Fibroblast of peridontal ligament (primary cell): ENCODE results near the gene CDKN1A.
"Not testable (repeated sequence)": the region's sequence is repeated elsewhere in the genome, so short reads cannot be mapped to it uniquely, and the experiment has no call there.

Experiments
- DNase-seq: peaks from one replicate; pipeline ENCODE4 v3.0.0-alpha.2; 2010; ENCODE audit errors: extremely low read depth

The CDKN1A gene

GRCh38 chr6:36695414-36695813, 16.9 kb downstream of the CDKN1A start:
- DNase-seq = no peak

DNA sequence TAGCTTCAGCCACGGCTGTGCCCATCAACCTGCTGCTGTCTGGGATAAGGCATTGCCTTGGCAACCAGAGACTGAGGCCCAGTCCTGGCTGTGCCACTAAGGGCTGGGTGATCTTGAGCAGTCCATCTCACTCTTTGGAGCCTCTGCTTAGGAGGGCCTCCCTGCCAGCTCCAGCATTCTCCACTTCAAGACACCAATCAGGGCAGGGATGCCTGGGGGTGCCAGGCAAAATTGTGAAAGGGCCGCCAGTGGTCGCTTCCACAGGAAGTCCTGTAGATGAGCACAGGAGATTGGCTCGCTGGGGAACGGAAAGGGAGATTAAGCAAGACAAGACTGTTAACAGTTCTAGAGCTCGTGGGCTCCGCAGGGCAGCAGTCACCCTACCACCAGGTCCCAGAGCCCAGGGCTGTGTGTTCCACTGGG, 19.0 kb downstream of the CDKN1A start, which contains the start of gene RAB44:
RAB44 (plus strand) TSS at position 346 of the 423 bp plus-strand sequence. CDS start 6,410 bp downstream, outside the sequence.
- DNase-seq = no peak

DNA sequence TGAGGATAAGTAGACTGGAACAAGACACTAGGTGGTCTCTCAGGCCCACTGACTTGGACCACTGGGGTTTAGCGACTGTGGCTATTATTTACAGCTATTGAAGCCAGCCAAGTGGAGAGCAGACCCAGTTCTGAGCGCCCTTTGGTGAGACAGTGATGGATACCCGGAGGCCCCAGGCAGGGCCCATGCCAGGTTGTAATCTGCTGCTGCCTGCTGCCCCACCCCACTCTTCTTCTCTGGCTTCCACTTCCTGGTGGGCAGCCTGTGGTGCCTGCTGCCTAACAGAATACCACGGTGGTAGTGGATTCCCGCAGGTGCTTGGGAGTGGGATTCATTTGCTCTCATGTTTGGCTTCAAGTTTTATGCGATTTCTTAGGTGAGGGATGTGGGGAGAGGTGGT, 19.7 kb downstream of the CDKN1A start:
- DNase-seq = no peak

GRCh38 chr6:36698871-36699271, 20.4 kb downstream of the CDKN1A start:
- DNase-seq = no peak

GRCh38 chr6:36699348-36699747, 20.8 kb downstream of the CDKN1A start:
- no peak for DNase-seq

GRCh38 chr6:36700071-36700812, 21.7 kb downstream of the CDKN1A start:
- no peak for DNase-seq

- no peak for DNase-seq
Observed at GRCh38 chr6:36700831-36701230, 22.3 kb downstream of the CDKN1A start.

GRCh38 chr6:36701401-36701991, 23.0 kb downstream of the CDKN1A start:
- no peak for DNase-seq

DNA sequence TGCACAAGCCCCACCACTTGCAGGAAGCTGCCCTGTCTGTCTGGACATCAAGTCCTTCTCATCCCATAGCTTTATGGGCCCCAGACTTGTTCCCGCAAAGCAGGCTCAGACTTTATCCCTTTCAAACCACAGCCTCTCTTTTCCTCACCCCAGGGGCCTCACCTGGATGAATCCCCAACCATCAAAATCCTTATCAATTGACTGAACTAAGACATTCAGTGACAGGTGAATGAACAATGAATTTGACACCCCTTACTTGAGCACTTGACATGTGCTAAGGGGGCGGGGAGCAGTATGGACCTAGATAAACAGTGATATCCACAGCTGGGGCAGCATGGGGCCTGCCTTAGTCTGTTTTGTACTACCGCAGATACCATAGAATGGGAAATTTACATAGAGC, 24.1 kb downstream of the CDKN1A start:
- no peak for DNase-seq

DNA sequence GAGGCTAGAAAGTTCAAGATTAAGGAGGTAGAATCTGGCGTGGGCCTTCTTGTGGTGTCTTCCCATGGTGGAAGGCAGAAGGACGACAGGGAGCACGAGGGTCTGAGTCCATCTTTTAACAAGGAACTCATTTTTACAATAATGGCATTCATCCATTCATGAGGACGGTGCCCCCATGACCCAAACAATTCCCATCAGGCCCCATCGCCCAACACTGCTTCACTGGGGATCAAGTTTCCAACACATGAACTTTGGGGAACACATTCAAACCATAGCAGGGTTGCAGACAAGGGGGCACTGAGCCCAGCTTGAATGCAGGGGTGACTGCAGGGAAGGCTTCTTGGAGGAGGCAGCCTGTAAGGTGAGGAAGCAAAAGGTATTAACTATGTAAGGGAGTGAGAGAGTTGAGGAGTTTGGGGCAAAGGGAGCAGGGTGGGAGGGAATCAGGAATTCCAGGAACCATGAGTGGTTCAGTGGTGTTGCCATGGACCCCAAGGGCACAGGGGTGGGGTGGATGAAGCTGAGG, 24.6 kb downstream of the CDKN1A start:
- no peak for DNase-seq

DNA sequence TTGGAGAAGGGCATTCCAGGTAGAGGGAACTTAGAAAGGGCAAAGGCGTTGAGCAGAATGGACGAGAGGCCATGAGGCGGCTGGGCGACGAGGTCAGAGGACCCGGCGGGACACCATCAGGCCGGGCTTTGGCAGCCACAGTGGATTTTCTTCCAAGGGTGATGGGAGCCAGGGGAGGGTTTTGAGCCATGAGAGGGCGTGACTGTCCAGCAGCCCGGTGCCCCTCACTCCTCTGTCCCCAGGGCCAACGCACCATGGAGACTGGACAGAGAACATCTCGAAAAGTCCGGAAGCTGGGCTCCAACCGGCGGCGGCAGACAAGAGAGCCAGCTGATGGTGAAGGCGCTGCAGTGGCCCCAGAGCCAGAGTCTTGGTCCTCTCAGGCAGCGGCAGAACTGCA, 25.5 kb downstream of the CDKN1A start:
- no peak for DNase-seq

- not testable (repeated sequence) for DNase-seq
Observed at GRCh38 chr6:36704961-36705577, 26.6 kb downstream of the CDKN1A start.

DNA sequence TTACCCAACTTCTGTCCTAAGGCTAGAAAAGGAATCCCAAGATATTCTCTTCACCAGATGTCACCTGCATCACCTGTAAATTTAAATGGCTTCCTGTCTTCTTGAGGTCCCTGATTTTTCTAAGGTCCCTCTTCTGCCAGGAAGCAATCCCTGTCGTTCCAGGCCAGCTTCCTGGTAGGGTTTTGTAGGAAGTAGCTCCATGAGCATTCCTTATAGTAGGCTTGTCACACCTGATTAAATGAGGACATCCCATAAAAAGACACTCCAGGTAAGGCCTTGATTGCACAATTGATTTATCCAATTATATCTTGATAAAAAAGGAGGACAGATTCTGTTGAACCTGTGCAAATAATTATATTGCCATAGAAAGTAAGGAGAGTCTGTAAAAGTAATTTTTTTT, 27.8 kb downstream of the CDKN1A start:
- DNase-seq = no peak

DNA sequence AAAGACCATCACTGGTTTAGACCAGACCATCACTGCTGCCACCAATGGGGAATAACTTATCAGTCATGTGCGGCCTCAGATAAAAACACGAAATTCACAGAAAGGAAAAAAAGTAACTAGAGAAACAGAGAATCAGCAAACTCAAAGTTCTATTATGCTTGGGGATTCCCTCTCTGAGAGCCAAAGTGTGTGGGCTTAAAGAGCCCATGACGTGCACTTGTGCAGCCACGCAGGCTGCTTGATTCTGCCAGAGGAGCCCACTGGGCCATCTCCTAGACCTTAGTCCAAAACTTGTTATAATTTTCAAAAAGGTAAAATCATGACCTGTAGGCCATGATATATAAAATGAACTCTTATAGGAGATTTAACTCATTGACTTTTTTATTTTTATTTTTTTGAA, 34.3 kb downstream of the CDKN1A start:
- DNase-seq = no peak

DNA sequence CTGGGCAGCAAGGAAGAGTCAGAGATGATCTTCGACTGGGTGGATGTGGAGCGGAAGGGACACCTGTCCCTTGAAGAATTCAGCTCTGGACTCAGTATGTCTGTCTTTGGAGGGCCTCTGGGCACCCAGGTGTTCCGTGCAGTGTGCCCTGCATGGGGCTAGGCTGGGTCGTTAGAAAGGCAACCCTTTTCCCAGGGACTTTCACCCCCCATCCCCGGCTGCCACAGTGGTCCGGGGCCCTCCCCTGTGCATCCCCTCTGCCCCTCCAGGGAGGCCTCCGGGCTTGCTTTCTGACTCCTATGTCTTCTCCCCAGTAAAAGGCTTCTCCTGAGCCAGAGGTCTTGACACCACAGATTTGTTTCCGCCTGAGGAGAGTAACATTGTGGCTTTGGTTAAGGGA, 35.3 kb downstream of the CDKN1A start:
- no peak for DNase-seq

GRCh38 chr6:36714511-36714910, 36.0 kb downstream of the CDKN1A start:
- no peak for DNase-seq

DNA sequence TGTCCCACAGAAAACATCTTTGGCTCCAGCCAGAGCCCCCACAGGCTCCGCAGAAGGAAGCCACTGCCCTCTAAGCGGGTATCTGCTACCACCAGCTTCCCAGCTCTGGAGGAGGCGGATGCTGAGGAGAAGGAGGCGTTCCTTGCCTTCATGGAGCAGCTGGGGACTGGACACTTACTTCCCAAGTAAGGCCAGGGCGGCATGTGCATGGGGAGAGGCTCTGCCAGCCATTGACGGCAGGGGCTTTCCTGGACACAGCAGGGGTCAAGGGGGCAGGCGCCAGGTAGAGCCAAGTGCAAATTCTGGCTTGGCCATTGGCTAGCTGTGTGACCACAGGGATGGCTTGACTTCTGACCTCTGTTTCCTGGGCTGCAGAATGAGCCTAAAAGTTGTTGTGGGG, 37.0 kb downstream of the CDKN1A start:
- no peak for DNase-seq

DNA sequence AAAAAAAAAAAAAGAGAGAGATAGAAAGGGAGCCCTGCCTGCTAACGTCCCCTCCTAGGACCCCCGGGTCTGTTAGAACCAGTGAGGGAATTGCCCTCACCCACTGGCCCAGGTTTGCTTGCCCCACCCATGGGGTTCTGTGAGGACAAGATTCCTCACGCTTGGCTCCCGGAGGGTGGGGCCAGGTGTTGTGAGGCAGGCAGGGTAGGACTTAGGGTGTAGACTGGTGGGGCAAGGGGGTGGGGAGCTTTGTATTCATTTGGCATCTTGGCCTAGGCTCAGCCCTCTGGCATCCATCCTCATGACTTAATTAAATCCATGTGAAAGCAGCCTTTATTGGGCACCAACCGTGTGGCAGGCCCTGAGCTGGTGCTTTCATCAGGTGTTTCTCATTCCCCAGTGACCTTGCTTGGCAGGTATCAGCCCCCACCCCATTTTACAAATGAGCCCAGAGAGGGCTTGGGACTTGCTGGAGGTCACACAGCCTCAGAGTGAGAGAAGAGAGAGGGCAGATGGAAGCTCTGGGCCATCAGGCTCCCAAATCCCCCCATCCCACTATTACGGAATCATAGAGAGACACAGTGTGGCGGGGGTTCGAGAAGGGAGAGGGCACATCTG, 38.1 kb downstream of the CDKN1A start:
- no peak for DNase-seq

GRCh38 chr6:36717231-36717825, 38.8 kb downstream of the CDKN1A start:
- DNase-seq = no peak

DNA sequence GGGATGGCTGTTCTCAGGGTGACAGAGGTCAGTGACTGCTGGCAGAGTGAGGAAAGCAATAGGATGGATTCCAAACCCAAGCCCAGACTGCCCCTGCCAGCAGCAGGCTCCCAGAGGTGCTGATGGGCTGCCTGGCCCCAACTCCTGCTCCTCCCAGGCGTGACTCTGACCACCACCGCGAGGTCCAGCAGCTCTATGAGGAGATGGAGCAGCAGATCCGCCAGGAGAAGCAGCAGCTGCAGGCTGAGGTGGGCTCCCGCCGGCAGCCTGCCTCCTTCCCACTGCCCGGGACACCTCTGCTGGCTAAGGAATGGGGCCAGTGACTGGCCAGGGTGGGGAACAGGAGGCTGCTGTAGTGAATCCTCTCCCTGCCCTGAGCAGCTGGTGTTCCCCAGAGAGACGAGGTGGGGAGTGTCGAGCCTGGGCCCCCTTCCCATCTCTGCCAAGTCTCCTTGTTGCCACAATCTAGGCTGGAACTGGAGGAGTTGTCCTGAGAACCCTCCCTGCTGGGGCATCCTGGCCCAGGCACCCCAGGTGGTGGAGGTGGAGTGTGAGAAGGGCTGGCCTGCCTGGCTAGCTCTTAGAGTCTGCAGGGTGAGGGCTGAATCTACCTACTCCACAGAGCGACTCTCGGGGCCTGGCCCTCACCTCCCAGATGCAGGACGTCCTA, 39.5 kb downstream of the CDKN1A start:
- no peak for DNase-seq

DNA sequence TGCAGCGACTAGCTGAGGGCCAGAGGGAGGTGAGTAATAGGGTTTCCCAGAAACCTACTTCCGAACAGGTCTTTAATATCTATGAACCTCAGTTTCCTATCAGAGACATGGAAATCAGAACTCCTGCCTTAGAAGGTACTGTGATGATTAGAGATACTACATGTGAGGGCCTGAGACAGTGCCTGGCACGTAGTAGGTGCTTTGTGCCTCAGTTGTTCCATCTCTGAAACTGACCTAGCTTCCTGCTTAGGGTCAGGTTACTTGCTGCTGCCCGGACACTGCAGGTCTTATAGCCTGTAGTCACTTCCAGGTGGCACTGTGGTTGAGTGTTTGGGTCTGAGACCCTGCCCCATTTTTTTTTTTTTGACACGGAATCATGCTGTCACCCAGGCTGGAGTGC, 40.0 kb downstream of the CDKN1A start:
- DNase-seq = no peak
